ENCODE results near the gene MRPL14. TPM values are rescaled to one million over a fixed set of nuclear protein-coding genes. Genes with fewer than 3 reads are reported as not detected.

The MRPL14 gene
- total RNA-seq, 3 donors from 2014 or later: 24.6 to 55.7 (median 30.4) TPM

DNA sequence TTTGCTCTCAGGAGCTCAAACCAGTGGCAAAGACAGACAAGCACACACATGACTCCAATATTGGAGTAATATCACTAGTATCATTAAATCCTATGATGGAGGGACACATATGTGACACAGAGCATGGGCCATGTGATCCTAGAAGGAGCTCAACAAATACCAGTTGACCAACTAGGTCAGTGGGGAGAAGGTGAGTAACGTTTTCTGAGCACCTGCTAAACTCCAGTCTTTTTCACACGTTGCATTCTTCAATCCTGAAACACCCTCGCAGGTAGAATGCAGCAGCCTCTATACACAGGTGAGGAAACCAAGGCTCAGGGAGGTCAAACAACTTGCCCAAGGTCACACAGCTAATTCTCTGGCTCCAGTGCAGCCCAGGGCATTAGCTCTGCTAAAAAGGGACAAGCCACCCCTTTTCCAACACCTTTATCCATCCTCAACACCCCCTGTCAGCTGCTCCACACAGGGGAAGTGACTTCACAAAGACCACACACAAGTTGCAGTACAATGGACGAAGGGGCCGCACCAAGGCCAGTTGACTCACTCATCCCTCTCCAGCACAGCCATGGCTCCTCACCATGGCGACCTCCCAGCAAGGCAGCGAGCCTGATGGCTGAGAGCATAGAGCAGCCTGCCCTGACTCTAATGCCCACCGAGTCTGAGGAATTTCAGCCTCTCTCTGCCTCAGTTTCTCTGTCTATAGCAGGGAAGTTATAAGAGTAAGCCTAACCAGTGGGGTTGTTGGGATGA, 35.8 kb upstream of the MRPL14 start:
- Histone ChIP-seq H3K4me1 (no peaks in the 10 kb centered on the region), H3K4me3 (no peak overlapping the region), H3K36me3 (no peaks in the 10 kb centered on the region), H3K27me3 (no peaks in the 10 kb centered on the region), H3K27ac (no peak overlapping the region), H3K9me3 (no peaks in the 10 kb centered on the region)
- TF ChIP-seq, protein P1, sequence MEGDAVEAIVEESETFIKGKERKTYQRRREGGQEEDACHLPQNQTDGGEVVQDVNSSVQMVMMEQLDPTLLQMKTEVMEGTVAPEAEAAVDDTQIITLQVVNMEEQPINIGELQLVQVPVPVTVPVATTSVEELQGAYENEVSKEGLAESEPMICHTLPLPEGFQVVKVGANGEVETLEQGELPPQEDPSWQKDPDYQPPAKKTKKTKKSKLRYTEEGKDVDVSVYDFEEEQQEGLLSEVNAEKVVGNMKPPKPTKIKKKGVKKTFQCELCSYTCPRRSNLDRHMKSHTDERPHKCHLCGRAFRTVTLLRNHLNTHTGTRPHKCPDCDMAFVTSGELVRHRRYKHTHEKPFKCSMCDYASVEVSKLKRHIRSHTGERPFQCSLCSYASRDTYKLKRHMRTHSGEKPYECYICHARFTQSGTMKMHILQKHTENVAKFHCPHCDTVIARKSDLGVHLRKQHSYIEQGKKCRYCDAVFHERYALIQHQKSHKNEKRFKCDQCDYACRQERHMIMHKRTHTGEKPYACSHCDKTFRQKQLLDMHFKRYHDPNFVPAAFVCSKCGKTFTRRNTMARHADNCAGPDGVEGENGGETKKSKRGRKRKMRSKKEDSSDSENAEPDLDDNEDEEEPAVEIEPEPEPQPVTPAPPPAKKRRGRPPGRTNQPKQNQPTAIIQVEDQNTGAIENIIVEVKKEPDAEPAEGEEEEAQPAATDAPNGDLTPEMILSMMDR (IDR thresholded peaks at IDR 0.05): no peak
- no peak for TF ChIP-seq POLR2AphosphoS5 (IDR thresholded peaks at IDR 0.05)
- no peak for TF ChIP-seq POLR2A (IDR thresholded peaks at IDR 0.05)
- DNase-seq (ENCODE audit: low spot score in 2 of 2): no peak
- intact Hi-C loops (cut with DNase I; ENCODE audit: low total_unique reads): no loop called here

DNA sequence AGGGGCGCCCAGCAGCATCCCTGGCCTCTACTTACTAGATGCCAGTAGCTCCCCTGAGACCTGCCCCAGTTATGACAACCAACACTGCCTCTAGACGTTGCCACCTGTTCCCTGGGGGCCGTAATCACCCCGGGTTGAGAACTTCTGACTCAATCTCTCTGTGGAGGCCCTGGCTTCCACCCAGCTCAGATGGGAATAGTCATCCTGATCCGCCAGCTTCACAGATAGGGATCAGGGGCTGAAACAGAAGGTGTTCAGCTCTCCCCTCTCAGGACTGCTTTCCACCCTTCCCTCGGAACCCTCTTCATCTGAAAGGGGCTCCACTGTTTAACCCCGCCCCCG, 34.7 kb upstream of the MRPL14 start:
- Histone ChIP-seq H3K36me3 (no peaks in the 10 kb centered on the region), H3K9me3 (no peaks in the 10 kb centered on the region), H3K27ac (no peak overlapping the region), H3K4me1 (no peaks in the 10 kb centered on the region), H3K27me3 (no peaks in the 10 kb centered on the region), H3K4me3 (no peak overlapping the region)
- intact Hi-C loops (cut with DNase I; ENCODE audit: low total_unique reads): no loop called here
- no peak for DNase-seq (ENCODE audit: low spot score in 2 of 2)
- TF ChIP-seq POLR2A (IDR thresholded peaks at IDR 0.05): no peak
- TF ChIP-seq POLR2AphosphoS5 (IDR thresholded peaks at IDR 0.05): no peak
- TF ChIP-seq, protein P1 (IDR thresholded peaks at IDR 0.05): no peak

DNA sequence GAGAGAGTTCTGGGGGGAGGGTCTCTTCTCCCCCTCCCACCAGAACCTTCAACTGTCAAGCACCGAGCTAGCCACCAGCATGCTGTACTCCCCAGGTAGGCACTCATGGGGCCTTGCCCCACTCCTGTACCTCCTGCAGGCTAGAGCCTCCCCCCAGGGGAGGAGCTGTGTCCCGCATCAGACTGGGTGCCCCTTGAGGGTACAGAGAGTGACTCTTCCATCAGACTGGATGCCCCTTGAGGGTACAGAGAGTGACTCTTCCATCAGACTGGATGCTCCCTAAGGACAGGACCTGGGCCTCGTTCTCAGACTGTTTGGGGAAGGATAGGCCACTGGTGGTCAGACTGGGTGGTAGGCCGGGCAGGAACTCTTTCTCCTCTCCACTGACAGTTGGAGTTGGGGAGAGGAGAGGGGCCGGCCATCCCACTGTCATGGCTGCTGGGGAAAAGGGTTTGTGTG, 31.5 kb upstream of the MRPL14 start, which contains the start of gene CAPN11:
CAPN11 (plus strand) TSS at position 51 of the 459 bp plus-strand sequence; CDS start at position 80, 29 bp downstream.
- TF ChIP-seq POLR2A (IDR thresholded peaks at IDR 0.05) (no peak), POLR2AphosphoS5 (IDR thresholded peaks at IDR 0.05) (no peak)
- TF ChIP-seq, protein P1 (IDR thresholded peaks at IDR 0.05): no peak
- no peaks in the 10 kb centered on the region for H3K9me3 ChIP-seq
- intact Hi-C loops (cut with DNase I; ENCODE audit: low total_unique reads): no loop called here
- H3K36me3 ChIP-seq: no peaks in the 10 kb centered on the region
- no peak within 1 kb of the TSS for H3K27ac ChIP-seq
- DNase-seq (ENCODE audit: low spot score in 2 of 2): no peak
- no peak within 1 kb of the TSS for H3K4me3 ChIP-seq
- no peaks in the 10 kb centered on the region for H3K27me3 ChIP-seq
- no peaks in the 10 kb centered on the region for H3K4me1 ChIP-seq

DNA sequence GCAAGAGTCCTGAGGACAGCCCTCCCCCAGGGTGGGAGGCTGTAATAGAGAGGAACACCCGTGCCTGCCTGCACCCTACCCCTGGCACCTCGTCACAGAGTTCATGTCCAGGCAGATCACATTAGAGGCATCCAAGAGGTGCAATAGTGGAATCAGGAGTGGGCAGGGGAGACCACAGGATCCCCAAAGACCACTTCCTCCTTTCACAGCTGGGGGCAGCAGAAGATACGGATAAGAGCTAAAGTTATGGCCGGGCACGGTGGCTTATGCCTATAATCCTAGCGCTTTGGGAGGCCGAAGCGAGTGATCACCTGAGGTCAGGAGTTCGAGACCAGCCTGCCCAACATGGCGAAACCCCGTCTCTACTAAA, 29.9 kb upstream of the MRPL14 start:
- Histone ChIP-seq H3K27ac (peak overlapping the region in 1 of 2 donors; percentile 8), H3K4me3 (no peak overlapping the region), H3K27me3 (no peaks in the 10 kb centered on the region), H3K9me3 (no peaks in the 10 kb centered on the region), H3K4me1 (no peaks in the 10 kb centered on the region), H3K36me3 (no peaks in the 10 kb centered on the region)
- intact Hi-C loops (cut with DNase I; ENCODE audit: low total_unique reads): no loop called here
- DNase-seq (ENCODE audit: low spot score in 2 of 2): no peak
- TF ChIP-seq, protein P1 (IDR thresholded peaks at IDR 0.05): no peak
- no peak for TF ChIP-seq POLR2AphosphoS5 (IDR thresholded peaks at IDR 0.05)
- no peak for TF ChIP-seq POLR2A (IDR thresholded peaks at IDR 0.05)

DNA sequence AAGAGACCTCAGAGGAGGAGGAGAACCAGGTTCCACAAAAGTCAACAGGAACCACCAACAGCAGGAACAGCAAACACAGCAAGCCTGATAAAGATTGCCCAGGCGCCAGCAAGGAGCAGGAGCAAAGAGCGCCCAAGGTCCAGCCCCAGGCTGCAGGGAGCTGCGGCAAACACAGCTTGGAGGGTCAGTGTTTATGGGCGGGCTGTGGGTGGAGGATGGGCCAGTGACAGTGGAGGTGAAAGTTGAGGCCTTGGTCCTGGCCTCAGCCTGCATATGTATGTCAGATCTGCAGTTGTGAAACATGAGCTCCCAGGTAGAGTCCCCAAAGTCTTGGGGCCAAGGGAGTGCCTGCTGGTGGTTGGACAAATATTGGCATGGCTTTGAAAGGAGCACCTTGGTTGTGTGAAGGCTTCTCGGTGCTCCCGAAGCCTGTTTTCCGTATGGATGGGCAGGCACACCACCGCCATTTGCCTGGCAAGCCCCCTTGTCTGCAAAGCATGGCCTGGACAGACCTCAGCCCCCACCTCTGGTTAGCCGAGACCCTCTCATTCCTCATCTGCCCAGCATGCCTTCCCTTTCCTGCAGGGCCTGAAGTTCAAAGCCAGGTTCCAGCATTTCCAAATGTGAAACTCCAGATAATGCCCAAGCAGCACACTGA, 29.4 kb upstream of the MRPL14 start:
- TF ChIP-seq, protein P1 (IDR thresholded peaks at IDR 0.05): no peak
- TF ChIP-seq POLR2A (IDR thresholded peaks at IDR 0.05) (no peak), POLR2AphosphoS5 (IDR thresholded peaks at IDR 0.05) (no peak)
- H3K27me3 ChIP-seq: no peaks in the 10 kb centered on the region
- intact Hi-C loops (cut with DNase I; ENCODE audit: low total_unique reads): no loop called here

More for the DNA sequence above, 29.4 kb upstream of the MRPL14 start:
- no peak overlapping the region for H3K4me3 ChIP-seq
- peak overlapping the region in 1 of 2 donors; percentile 8 for H3K27ac ChIP-seq
- no peaks in the 10 kb centered on the region for H3K36me3 ChIP-seq
- no peaks in the 10 kb centered on the region for H3K4me1 ChIP-seq
- DNase-seq (ENCODE audit: low spot score in 2 of 2): no peak
- no peaks in the 10 kb centered on the region for H3K9me3 ChIP-seq
